NCI-H774 (cell line): ENCODE results near the gene PLXNA2.

Source experiments
- DNase-seq: peaks from one replicate; lab custom pipeline; 2025; lab: John Stamatoyannopoulos, UW

Gene PLXNA2

DNA sequence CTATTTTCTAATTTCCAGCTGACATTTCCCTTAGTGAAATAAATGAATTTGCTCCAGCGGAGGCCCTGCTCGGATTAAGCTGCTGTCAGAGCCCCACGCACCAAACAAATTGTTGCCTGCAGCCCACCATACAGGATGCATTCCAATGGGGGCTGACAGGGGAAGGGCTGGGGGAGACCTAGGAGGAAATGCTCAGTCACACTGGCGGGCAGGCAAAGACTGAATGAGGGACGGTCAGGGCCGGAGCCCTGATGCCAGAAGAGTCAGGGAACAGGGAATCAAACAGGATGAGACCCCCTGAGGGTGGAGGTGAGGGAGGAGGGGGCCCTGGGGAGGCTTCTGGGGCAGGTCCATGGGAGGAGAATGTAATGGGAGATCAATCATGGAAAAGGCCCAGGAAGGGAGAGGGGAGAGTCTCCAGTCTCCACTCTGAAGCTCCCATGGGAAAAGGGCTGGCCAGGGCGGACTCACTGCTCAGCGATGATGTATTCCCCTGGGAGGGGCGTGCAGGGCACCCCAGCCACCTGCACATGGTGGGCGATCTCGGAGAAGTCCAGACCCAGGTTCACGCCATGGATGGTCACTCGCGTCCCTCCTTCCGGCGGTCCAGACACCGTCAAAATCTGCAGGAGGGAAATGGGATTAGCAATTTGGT lies 183.8 kb downstream of the PLXNA2 start:
- no peak for DNase-seq

DNA sequence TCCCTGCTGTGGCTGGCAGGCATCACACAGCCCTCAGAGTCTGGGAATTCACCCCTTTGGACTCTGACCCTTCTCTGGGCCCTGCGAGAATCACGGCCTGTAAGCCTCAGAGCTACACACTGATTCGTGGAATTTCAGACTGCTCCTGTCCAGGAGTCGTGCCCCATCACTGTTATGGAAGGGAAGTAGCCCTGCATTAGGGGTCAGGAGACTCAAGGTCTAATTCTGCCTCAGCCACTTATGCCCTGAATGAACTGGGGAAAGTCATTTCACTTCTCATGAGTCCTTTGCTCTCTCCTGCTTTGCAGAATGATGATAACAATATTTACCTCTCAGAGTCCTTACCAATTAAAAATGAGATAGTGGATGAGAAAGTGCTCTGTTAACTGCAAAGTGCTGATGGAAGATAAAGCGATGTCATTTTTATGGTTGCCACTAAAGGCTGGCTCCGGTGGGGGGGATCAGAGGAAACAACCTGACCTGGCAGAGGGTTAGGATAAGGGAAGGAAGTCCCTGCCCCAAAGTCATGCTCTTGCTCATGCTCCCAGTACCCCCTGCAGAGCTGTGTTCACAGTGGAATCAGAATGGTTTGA lies 184.7 kb downstream of the PLXNA2 start:
- no peak for DNase-seq

DNA sequence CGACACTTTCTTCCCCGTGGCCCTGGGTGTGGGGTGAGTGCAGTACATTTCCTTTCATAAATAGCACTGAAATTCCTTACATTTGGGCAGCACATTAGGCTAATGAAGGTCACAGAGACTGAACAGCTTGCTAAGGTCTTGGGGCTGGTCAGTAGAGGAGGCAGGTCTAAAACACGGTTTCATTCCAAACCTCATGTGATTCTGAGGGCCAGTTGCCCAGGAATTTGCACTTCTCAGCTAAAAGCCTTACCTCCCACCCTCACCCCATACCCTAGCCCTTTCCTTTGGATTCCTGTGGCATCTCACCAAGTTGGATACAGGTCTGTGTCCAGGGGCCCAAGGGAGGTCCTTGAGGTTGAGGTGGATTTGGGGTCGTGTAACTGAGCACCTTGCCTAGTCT lies 185.4 kb downstream of the PLXNA2 start:
- no peak for DNase-seq

DNA sequence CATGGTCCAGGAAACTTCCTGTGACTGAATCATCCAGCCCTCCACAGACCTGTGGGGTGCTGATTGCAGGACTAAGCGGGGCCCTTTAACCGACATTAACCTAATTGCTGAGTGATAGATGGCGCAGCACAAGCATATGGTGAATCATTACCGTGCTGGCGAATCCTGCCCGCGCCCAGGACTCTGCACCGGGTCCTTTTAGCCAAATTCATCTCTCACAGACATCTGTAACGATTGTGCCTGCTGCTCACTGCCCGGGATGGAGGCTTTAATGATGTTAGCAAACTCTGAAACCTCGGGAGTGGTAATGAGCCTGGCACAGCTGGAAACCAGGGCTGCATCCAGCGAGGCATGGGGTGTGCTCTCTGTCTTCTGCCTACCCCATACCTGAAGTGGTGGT lies 185.9 kb downstream of the PLXNA2 start:
- no peak for DNase-seq

DNA sequence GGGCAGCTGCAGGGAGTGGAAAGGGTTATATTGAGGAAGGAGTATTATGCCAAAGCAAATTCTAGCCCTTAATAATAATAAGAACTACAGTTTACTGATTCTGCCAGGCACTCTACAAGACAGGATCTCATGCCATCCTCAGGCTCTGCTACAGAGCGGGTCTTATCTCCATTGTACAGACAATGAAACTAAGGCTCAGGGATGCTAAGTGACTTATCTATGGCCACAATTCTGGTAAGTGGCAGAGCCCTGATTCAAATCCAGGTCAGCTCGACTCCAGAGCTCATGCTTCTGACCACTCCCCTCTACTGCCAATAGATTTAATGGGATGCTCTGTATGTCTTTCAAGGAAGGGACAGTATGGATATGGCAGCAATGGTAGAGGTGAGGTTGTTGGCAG lies 187.1 kb downstream of the PLXNA2 start:
- no peak for DNase-seq

GRCh38 chr1:208055535-208055934 lies 188.6 kb downstream of the PLXNA2 start:
- DNase-seq = no peak

DNA sequence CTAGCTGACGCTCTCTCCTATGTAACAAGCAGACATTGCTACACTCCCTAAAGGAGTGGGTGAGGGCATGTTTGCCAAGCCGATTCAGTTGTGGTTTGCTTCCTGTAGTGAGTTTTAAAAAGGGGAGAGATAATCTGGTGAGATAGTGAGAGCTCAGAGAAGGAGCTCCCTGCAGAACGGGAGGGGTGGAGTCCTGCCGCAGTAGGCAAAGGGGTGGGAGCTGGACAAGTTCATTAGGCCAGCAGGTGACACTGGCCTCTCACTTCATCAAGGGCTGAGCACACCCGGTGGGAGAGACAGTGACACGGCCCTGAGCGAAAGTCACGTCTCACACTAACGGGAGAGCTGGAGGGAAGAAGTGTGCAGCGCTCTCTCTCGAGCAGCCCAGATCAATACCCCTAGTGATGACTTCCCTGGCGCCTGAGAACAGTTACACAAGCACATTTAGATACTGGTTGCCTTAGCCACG lies 189.2 kb downstream of the PLXNA2 start:
- DNase-seq = no peak

- DNase-seq = no peak
Measured at GRCh38 chr1:208054485-208054884, 189.7 kb downstream of the PLXNA2 start.

DNA sequence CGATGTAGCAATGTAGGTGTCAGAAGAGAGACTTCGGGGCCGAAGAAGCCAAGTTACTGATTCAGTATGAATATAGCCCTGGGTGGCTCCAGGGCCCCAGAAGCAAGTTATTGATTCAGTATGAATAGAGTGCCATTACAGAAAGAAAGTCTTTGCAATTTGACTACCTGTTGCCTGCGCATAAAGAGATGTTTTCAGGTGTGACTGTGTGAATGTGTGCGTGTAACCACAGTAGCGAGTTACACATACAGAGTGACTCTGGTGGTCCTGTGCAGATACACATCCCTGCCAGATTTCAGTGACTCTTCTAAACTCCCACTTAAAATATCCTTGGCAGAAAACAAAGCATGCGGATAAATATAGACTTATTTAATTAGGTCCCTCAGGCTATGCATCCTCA lies 190.5 kb downstream of the PLXNA2 start:
- no peak for DNase-seq

- DNase-seq = no peak
Measured at GRCh38 chr1:208052926-208053407, 191.2 kb downstream of the PLXNA2 start.

DNA sequence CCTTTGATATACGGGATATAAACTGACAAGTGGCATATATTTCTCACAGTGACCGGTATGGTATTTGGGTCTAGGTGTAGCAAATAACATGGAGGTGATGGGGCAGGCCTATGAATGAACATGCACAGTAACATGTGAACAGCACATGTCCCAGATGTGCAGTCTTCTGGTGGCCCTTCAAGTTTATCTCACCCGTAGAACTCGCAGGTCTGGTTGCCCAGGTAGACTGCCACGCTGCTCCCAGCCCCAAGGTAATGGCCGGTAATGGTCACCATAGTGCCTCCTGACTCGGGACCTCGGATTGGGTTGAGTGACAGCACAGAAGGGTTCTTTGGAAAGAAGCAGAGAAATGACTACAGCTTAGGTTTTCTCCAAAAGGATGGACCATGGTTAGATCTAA lies 192.0 kb downstream of the PLXNA2 start:
- no peak for DNase-seq

DNA sequence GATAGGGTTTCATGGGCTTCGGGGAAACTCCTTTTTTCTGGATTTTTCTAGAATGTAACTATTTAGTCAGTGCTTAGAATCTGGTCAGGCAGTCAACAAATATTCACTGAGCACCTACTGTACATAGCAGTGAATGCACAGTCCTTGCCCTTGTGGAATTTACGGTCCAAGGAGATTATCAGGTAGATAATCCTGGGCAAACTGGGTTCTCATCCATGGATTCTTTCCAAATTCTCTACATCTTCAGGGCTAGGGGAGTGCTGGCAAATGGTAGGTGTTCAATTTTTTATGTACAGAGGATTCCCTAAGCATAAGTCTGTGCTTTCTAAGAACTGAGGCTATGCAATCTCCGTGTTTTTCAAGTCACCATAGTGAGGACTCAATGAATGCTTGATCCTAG lies 192.5 kb downstream of the PLXNA2 start:
- no peak for DNase-seq

DNA sequence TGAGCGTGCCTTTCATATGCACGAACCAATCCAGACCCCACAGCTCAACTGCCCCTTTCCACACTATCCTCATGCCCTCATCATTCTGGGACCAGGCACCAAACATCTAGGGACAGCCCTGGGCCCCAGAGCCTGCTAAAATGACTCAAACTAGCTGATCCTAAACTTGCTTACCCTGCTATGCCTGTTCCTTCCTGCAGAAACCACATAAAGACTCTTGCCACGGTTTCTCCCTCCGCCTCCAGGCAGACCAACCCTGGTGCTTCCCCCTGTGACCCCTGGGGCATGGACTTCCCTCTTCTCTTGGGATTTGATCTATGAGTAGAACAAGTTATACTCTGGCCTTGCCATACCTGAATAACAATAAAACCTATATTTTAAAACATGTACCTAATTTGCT lies 195.3 kb downstream of the PLXNA2 start:
- DNase-seq = no peak

DNA sequence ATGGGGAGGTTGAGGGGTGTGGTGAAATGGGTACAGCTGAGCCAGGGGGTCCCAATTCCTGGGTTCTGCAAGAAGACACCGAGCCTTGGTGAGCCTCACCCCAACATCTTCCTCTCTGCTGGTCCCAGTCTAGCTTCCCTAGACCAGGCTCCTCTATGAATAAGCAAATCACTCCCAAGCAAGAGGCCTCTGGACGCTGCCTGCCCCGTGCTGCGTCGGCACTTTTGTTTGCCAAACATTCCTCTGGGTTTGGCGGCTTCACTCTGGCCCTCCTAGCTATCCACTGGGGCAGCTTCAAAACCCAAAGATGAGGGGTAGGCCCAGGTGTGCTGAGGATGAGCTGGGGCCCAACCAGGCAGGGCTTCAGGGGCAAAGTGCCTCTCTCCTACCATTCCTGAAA lies 196.2 kb downstream of the PLXNA2 start:
- no peak for DNase-seq

GRCh38 chr1:208047476-208047934 lies 196.7 kb downstream of the PLXNA2 start:
- no peak for DNase-seq

- no peak for DNase-seq
Measured at GRCh38 chr1:208045463-208046260, 198.5 kb downstream of the PLXNA2 start.

GRCh38 chr1:208044589-208045462 lies 199.4 kb downstream of the PLXNA2 start:
- DNase-seq = no peak

DNA sequence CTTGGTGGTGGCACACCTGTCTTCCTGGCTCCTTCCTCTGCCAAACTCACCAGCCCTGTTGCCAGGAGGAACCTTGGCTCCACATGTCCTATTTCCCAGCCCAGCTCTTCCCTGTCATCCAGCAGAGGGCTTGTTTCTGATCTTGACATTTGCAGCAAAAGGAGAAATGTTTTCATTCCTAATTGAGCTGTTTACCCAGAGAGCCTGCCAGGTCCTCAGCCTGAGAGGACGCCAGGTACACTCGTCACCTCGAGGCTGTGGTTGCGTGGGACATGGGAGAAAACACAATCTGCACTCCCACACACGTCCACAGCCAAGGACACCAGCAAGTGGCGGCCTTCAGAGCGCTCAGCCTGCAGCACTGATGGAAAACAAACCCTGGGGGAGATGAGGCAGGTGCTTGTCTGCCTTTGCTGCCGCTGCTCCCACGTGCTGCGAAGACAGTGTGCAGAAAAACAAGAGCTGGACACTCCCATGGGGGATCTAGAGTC lies 200.4 kb downstream of the PLXNA2 start:
- no peak for DNase-seq

DNA sequence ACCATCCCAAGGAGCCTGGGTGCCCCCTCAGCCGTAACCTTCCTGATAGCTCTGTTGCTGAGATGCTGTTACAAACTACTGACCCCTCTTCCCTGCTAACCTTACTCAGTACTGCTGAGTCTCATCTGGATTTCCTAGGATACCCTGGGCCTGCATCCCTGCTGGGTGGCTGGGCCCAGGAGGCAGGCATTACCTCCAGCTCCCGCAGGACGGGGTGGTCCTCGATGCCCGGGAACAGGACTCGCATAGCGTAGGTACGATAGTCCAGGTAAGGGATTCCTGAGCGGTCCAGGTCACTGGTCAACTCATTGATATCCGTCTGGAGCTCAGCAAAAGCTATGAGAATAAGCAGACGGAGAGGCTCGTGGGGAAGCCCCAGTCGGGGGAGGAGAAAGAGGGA lies 201.3 kb downstream of the PLXNA2 start:
- DNase-seq = no peak

DNA sequence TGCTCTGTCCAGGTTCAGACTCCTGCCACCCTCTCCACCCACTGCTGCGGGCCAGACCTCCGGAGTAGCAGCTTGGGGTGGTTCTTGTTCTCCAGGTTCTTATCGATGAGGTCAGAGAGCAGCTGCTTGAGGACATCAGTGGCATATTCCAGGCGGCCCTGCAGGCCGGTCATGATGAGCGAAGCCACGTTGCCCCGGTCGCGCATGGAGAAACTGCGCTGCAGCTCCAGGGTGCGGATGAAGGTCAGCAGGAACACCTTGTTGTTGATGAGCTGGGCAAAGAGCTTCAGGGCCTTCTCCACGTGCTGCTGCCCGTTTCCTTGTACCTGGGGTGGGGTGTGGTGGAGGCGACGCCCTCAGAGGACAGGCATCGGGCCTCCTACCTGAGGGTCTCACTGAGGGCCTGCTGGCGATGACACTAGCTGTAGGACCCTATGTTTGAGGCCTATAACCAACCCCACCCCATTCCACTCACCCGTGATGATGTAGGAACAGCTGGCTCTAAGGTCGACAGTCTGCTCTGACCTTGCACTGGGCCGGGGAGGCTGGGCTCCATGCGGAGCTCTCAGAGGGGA lies 202.1 kb downstream of the PLXNA2 start:
- no peak for DNase-seq

DNA sequence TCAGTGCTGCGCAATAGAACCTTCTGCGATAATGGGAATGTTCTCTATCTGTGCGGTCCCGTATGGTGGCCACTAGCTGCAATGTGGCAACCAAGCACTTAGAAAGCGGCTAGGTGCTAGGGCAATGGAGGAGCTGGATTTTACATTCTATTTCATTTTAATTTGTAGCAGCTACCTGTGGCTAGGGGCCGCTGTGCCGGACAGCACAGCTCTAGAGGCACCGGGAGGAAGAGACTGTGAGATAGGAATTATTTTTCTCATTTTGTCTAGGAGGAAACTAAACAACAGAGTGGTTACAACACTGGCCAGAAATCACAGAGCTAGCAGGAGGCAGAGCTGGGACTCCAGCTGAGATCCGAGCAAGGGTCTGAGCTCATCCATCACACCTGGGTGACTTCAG lies 202.7 kb downstream of the PLXNA2 start:
- DNase-seq = no peak
